Measurements from ENCODE around the gene VPS37B. TPM values are rescaled to one million over a fixed set of nuclear protein-coding genes. Genes with fewer than 3 reads are reported as not detected.

The VPS37B gene
- total RNA-seq, 4 donors from 2014 or later = 46.6 to 126 (median 104) TPM

DNA sequence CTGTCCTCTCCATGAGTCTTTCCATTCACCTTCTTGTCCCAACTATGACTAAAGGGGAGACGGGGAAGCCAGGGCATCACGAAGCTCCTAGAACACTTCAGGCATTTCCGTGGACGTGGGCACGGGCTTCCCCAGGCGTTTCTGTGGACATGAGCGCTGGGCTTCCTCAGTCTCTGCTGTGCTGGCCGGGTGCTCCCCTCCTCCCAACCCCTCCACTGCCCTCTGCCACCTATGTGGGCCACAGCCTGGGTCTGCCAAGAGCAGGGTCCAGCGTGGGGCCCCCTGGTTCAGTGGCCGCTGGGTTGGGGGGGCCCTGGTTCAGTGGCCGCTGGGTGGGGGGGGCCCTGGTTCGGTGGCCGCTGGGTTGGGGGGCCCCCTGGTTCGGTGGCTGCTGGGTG is 45.9 kb downstream of the VPS37B start:
- Histone ChIP-seq H3K27ac (no peak overlapping the region), H3K4me3 (no peak overlapping the region), H3K36me3 (no peaks in the 10 kb centered on the region), H3K27me3 (no peaks in the 10 kb centered on the region), H3K9me3 (no peaks in the 10 kb centered on the region), H3K4me1 (peaks cover 0 to 2% (median 0%) of the 10 kb centered on the region in 4 donors)
- in situ Hi-C loops (cut with MboI; ENCODE audit: low pct_ligation_motif_present in 1 of 4, low pct_unique_long_range_greater_than_20kb in 1 of 4, low sequenced_read_pairs in 3 of 4) = loop anchor here in 2 of 4 donors (25.0 kb wide), 1 partner anchor 387 kb away; the partner anchor contains the start of genes MPHOSPH9 (in 2 of the 2) and MTRFR (in 2 of the 2)
- 95% methylated on average over 10 of the region's 14 CpGs; no CpG with 5 or more reads in 1 of the 2 donors for WGBS, 2 donors (ENCODE audit: low coverage in 1 of 2)
- TF ChIP-seq, protein P1, sequence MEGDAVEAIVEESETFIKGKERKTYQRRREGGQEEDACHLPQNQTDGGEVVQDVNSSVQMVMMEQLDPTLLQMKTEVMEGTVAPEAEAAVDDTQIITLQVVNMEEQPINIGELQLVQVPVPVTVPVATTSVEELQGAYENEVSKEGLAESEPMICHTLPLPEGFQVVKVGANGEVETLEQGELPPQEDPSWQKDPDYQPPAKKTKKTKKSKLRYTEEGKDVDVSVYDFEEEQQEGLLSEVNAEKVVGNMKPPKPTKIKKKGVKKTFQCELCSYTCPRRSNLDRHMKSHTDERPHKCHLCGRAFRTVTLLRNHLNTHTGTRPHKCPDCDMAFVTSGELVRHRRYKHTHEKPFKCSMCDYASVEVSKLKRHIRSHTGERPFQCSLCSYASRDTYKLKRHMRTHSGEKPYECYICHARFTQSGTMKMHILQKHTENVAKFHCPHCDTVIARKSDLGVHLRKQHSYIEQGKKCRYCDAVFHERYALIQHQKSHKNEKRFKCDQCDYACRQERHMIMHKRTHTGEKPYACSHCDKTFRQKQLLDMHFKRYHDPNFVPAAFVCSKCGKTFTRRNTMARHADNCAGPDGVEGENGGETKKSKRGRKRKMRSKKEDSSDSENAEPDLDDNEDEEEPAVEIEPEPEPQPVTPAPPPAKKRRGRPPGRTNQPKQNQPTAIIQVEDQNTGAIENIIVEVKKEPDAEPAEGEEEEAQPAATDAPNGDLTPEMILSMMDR (IDR thresholded peaks at IDR 0.05) = no peak
- no peak for DNase-seq
- intact Hi-C loops (cut with DNase I; ENCODE audit: low total_unique reads) = no loop called here

DNA sequence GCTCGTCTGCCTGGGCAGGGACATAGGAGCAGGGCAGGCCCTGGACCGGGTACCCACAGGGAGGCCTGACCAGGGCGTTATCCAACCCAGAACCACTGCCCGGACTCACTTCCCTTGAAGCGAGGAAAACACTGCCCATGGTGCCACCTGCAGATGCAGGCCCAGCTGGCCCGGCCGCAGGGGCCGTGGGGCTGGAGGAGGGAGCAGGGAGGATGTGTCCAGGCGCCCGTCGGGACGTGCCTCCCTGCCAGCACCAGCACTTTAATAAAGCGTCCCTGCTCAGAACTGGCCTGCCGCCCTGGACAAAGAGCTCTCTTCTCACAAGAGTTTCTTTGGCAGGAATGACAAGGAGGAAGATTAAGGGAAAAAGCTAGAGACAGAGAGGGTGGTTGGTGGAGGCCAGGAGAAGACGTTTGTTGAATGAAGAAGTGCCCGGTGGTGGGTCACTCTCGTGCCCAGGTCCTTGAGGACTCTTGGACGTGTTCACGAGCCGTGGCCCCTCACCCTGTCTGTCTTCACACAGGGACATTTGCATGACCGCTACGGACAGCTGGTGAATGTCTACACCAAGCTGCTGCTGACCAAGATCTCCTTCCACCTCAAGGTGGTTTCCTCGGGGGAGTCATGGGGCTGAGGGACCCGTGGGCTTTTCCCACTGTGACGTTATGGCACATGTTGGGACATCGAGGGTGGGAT is 46.4 kb downstream of the VPS37B start:
- Histone ChIP-seq H3K36me3 (no peaks in the 10 kb centered on the region), H3K4me1 (peaks cover 0 to 2% (median 0%) of the 10 kb centered on the region in 4 donors), H3K27ac (no peak overlapping the region), H3K9me3 (no peaks in the 10 kb centered on the region), H3K4me3 (no peak overlapping the region), H3K27me3 (no peaks in the 10 kb centered on the region)
- in situ Hi-C loops (cut with MboI; ENCODE audit: low pct_ligation_motif_present in 1 of 4, low pct_unique_long_range_greater_than_20kb in 1 of 4, low sequenced_read_pairs in 3 of 4) (loop anchor here in 2 of 4 donors (25.0 kb wide), 1 partner anchor 388 kb away; the partner anchor contains the start of genes MPHOSPH9 (in 2 of the 2) and MTRFR (in 2 of the 2)), intact Hi-C loops (cut with DNase I; ENCODE audit: low total_unique reads) (no loop called here)
- 89 to 94% methylated on average over 3 to 26 of the region's 26 CpGs for WGBS, 2 donors (ENCODE audit: low coverage in 1 of 2)
- DNase-seq = no peak
- TF ChIP-seq POLR2A (IDR thresholded peaks at IDR 0.05) = no peak
- TF ChIP-seq, protein P1 (IDR thresholded peaks at IDR 0.05) = no peak
- no peak for TF ChIP-seq POLR2AphosphoS5 (IDR thresholded peaks at IDR 0.05)
- no peak for TF ChIP-seq EP300 (IDR thresholded peaks at IDR 0.05; ENCODE audit: low read depth)

DNA sequence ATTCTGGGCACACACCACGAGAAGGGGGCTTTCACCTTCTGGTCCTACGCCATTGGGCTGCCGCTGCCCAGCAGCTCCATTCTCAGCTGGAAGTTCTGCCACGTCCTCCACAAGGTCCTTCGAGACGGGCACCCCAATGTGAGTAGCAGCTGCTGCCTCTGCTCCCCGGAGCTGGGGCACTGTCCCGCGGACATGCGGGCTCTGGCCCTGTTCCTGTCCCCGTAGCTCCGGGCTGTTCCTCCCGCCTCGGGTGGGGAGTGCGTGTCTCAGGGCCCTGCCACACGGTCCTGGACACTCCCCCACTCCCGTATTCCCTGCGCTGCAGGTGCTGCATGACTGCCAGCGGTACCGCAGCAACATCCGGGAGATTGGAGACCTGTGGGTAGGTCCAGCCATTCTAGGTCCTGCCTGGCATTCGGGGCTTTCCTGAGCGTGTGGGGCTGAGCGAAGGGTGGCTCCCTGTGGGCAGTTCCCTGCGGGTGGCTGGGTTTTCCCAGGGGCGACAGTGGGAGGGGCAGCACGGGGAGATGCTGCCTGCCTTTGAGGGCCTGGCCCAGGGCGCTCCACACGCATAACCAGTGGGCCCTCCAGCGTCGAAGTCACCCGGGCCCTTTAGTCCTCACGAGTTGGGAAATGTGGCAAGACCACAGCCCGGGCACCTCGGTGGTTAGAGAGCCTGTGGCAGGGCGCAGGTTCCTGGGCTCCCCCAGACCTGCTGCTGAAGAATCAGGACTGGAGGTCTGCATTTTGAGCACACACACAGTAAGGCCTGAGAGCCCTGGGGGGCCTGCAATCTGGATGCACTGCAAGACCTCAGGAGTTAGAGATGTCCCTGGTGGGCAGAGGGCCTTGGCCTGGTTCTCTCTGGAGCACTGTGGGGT is 47.2 kb downstream of the VPS37B start:
- Histone ChIP-seq H3K9me3 (no peaks in the 10 kb centered on the region), H3K4me3 (no peak overlapping the region), H3K27ac (no peak overlapping the region), H3K36me3 (no peaks in the 10 kb centered on the region), H3K4me1 (peaks cover 0 to 2% (median 0%) of the 10 kb centered on the region in 4 donors), H3K27me3 (no peaks in the 10 kb centered on the region)
- 86% methylated on average over 15 of the region's 36 CpGs; no CpG with 5 or more reads in 1 of the 2 donors for WGBS, 2 donors (ENCODE audit: low coverage in 1 of 2)
- TF ChIP-seq POLR2A (IDR thresholded peaks at IDR 0.05) (no peak), POLR2AphosphoS5 (IDR thresholded peaks at IDR 0.05) (no peak), EP300 (IDR thresholded peaks at IDR 0.05; ENCODE audit: low read depth) (no peak)
- TF ChIP-seq, protein P1 (IDR thresholded peaks at IDR 0.05) = no peak
- in situ Hi-C loops (cut with MboI; ENCODE audit: low pct_ligation_motif_present in 1 of 4, low pct_unique_long_range_greater_than_20kb in 1 of 4, low sequenced_read_pairs in 3 of 4) = no loop called here
- no peak for DNase-seq
- intact Hi-C loops (cut with DNase I; ENCODE audit: low total_unique reads) = no loop called here

DNA sequence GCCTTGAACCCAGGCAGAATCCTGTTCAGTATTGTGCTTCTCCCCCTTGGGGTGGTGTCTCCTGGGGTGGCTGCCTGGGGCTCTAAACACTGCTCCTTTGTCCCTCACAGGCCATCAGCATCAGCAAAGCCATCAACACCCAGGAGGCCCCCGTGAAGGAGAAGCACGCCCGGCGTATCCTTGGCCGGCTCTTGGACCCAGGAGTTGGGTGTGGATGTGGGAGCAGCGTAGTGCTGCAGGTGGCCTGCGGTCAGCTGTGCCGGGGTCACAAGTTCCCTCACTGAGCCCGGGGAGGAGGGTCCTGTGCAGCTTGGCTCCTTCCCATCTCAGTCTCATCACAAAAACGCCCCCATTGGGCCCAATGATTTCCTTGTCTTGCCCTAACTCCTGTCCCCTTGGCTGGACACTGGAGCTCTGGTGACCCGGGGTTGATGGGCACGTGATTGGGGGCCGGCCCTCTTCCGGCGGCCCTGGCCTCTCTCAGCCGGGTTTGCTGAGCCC is 48.0 kb downstream of the VPS37B start:
- in situ Hi-C loops (cut with MboI; ENCODE audit: low pct_ligation_motif_present in 1 of 4, low pct_unique_long_range_greater_than_20kb in 1 of 4, low sequenced_read_pairs in 3 of 4) (no loop called here), intact Hi-C loops (cut with DNase I; ENCODE audit: low total_unique reads) (no loop called here)
- Histone ChIP-seq H3K4me3 (no peak overlapping the region), H3K4me1 (peaks cover 0 to 2% (median 0%) of the 10 kb centered on the region in 4 donors), H3K27ac (no peak overlapping the region), H3K9me3 (no peaks in the 10 kb centered on the region), H3K27me3 (no peaks in the 10 kb centered on the region), H3K36me3 (no peaks in the 10 kb centered on the region)
- TF ChIP-seq EP300 (IDR thresholded peaks at IDR 0.05; ENCODE audit: low read depth) (no peak), POLR2A (IDR thresholded peaks at IDR 0.05) (no peak), POLR2AphosphoS5 (IDR thresholded peaks at IDR 0.05) (no peak)
- TF ChIP-seq, protein P1 (IDR thresholded peaks at IDR 0.05) = no peak
- WGBS, 2 donors (ENCODE audit: low coverage in 1 of 2) = 90% methylated on average over 12 of the region's 16 CpGs; no CpG with 5 or more reads in 1 of the 2 donors
- no peak for DNase-seq

Measured in transverse colon (tissue), 4 donors.